GM19351 (cell line): ENCODE data around the gene TCAF1.
"Not testable (repeated sequence)": the region's sequence is repeated elsewhere in the genome, so short reads cannot be mapped to it uniquely, and the experiment has no call there.

Experiments
- ATAC-seq: cut with Tn5 transposase; IDR thresholded peaks from one replicate; pipeline ENCODE4 v1.9.1; 2021; ENCODE audit warnings: mild to moderate bottlenecking, moderate library complexity; ENCODE audit not compliant: unreplicated experiment

TCAF1 gene

GRCh38 chr7:143857994-143858393 is 44.0 kb downstream of the TCAF1 start:
- not testable (repeated sequence) for ATAC-seq

GRCh38 chr7:143855443-143855842 is 46.5 kb downstream of the TCAF1 start:
- not testable (repeated sequence) for ATAC-seq

- ATAC-seq = no peak
Observed at GRCh38 chr7:143850682-143851081, 51.3 kb downstream of the TCAF1 start.

GRCh38 chr7:143849785-143850479 is 52.0 kb downstream of the TCAF1 start:
- no peak for ATAC-seq

- no peak for ATAC-seq
Observed at GRCh38 chr7:143848192-143848591, 53.8 kb downstream of the TCAF1 start.

- ATAC-seq = no peak
Observed at GRCh38 chr7:143846692-143847091, 55.3 kb downstream of the TCAF1 start.

GRCh38 chr7:143841696-143842095 is 60.3 kb downstream of the TCAF1 start:
- ATAC-seq = not testable (repeated sequence)

- not testable (repeated sequence) for ATAC-seq
Observed at GRCh38 chr7:143840062-143840461, 61.9 kb downstream of the TCAF1 start.

- ATAC-seq = peak; percentile 57
Observed at GRCh38 chr7:143837223-143837622, 64.8 kb downstream of the TCAF1 start.

- ATAC-seq = peak; percentile 72
Observed at GRCh38 chr7:143836622-143837021, 65.4 kb downstream of the TCAF1 start.

GRCh38 chr7:143836088-143836487 is 65.9 kb downstream of the TCAF1 start:
- peak; percentile 28 for ATAC-seq

- ATAC-seq = not testable (repeated sequence)
Observed at GRCh38 chr7:143826578-143826977, 75.4 kb downstream of the TCAF1 start.

- ATAC-seq = not testable (repeated sequence)
Observed at GRCh38 chr7:143824295-143825135, 77.5 kb downstream of the TCAF1 start.

GRCh38 chr7:143823634-143824294 is 78.2 kb downstream of the TCAF1 start:
- ATAC-seq = not testable (repeated sequence)

- not testable (repeated sequence) for ATAC-seq
Observed at GRCh38 chr7:143821392-143822277, 80.3 kb downstream of the TCAF1 start.

GRCh38 chr7:143817873-143818272 is 84.1 kb downstream of the TCAF1 start:
- peak; percentile 77 for ATAC-seq

GRCh38 chr7:143816471-143817133 is 85.4 kb downstream of the TCAF1 start:
- not testable (repeated sequence) for ATAC-seq

GRCh38 chr7:143810639-143811038 is 91.3 kb downstream of the TCAF1 start:
- not testable (repeated sequence) for ATAC-seq

GRCh38 chr7:143806664-143807071 is 95.3 kb downstream of the TCAF1 start:
- not testable (repeated sequence) for ATAC-seq
